HG03457 (cell line): ENCODE data around the gene HEXIM1.

Experiments
- ATAC-seq: cut with Tn5 transposase; IDR thresholded peaks from one replicate; pipeline ENCODE4 v1.9.1; 2021; ENCODE audit warnings: moderate number of reproducible peaks; ENCODE audit not compliant: unreplicated experiment

HEXIM1 gene

GRCh38 chr17:45128989-45129388, 19.3 kb upstream of the HEXIM1 start:
- no peak for ATAC-seq

- ATAC-seq: no peak
These were observed 18.8 kb upstream of the HEXIM1 start for GRCh38 chr17:45129426-45129939.

GRCh38 chr17:45129940-45130680, 18.2 kb upstream of the HEXIM1 start:
- ATAC-seq: no peak

- ATAC-seq: no peak
These were observed 17.3 kb upstream of the HEXIM1 start for GRCh38 chr17:45130681-45131615.

GRCh38 chr17:45131616-45132319, 16.5 kb upstream of the HEXIM1 start:
- ATAC-seq: no peak

GRCh38 chr17:45132320-45132571, 16.0 kb upstream of the HEXIM1 start, which contains the start of gene PLCD3:
TSS of gene PLCD3 (minus strand) at chr17:45132515. CDS start at chr17:45132410, 105 bp downstream.
- ATAC-seq: no peak

GRCh38 chr17:45132572-45133463, 15.5 kb upstream of the HEXIM1 start:
- no peak for ATAC-seq

GRCh38 chr17:45135192-45135977, 12.9 kb upstream of the HEXIM1 start, which contains the start of gene ACBD4:
TSS of gene ACBD4 (plus strand) at chr17:45135687. CDS start at chr17:45136145, 458 bp downstream.
- ATAC-seq: no peak

- ATAC-seq: no peak
These were observed 12.1 kb upstream of the HEXIM1 start for GRCh38 chr17:45135978-45136791.

- no peak for ATAC-seq
These were observed 11.3 kb upstream of the HEXIM1 start for GRCh38 chr17:45136846-45137560.

GRCh38 chr17:45137561-45138305, 10.5 kb upstream of the HEXIM1 start:
- no peak for ATAC-seq

GRCh38 chr17:45138911-45139532, 9.3 kb upstream of the HEXIM1 start:
- ATAC-seq: no peak

- no peak for ATAC-seq
These were observed 8.7 kb upstream of the HEXIM1 start for GRCh38 chr17:45139533-45139920.

- ATAC-seq: no peak
These were observed 5.1 kb upstream of the HEXIM1 start for GRCh38 chr17:45143094-45143670.

GRCh38 chr17:45143767-45144198, 4.5 kb upstream of the HEXIM1 start:
- ATAC-seq: no peak
